Measurements from ENCODE around the gene PCP4L1.
A peak's percentile ranks its signal among the peaks of the same experiment; 100 is the strongest.
"Not testable (repeated sequence)": the region's sequence is repeated elsewhere in the genome, so short reads cannot be mapped to it uniquely, and the experiment has no call there.

PCP4L1 gene

GRCh38 chr1:161258439-161259344 lies at the start of gene PCP4L1:
TSS of gene PCP4L1 (plus strand) at chr1:161258745. CDS start at chr1:161258975, 230 bp downstream.
- DNase-seq (ENCODE audit: low read depth in 3 of 3), result peak; percentile 11 to 22 (median 18)

DNA sequence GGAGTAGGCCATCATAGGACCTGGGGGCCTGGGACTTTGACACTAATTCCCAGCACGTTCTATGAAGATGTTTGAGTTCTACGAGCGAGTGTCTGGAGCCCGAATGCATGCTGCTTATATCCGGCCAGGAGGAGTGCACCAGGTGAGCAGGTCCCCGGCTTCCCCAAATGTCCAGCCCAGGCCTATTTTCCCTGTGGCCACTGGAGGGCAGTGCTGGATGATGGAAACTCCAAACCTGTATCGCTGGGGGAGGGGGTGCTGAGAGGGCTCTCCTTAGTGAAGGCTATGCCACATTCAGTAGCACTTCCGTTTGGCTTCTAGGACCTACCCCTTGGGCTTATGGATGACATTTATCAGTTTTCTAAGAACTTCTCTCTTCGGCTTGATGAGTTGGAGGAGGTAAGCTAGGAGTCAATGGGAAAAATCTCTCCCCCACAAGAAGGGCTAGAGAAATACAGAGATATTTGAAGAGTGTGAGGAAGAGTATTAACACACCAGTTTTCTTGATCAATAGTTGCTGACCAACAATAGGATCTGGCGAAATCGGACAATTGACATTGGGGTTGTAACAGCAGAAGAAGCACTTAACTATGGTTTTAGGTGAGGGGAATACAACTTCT lies 48.6 kb upstream of the PCP4L1 start:
- DNase-seq (ENCODE audit: low read depth in 3 of 3), result peak; percentile 50 to 71 (median 59)

GRCh38 chr1:161214369-161214768 lies 44.2 kb upstream of the PCP4L1 start:
- no peak for DNase-seq (ENCODE audit: low read depth in 3 of 3)

GRCh38 chr1:161215076-161215475 lies 43.5 kb upstream of the PCP4L1 start, which contains the start of gene FCER1G:
TSS of gene FCER1G (plus strand) at chr1:161215295. CDS start at chr1:161215322, 27 bp downstream.
- no peak for DNase-seq (ENCODE audit: low read depth in 3 of 3)

DNA sequence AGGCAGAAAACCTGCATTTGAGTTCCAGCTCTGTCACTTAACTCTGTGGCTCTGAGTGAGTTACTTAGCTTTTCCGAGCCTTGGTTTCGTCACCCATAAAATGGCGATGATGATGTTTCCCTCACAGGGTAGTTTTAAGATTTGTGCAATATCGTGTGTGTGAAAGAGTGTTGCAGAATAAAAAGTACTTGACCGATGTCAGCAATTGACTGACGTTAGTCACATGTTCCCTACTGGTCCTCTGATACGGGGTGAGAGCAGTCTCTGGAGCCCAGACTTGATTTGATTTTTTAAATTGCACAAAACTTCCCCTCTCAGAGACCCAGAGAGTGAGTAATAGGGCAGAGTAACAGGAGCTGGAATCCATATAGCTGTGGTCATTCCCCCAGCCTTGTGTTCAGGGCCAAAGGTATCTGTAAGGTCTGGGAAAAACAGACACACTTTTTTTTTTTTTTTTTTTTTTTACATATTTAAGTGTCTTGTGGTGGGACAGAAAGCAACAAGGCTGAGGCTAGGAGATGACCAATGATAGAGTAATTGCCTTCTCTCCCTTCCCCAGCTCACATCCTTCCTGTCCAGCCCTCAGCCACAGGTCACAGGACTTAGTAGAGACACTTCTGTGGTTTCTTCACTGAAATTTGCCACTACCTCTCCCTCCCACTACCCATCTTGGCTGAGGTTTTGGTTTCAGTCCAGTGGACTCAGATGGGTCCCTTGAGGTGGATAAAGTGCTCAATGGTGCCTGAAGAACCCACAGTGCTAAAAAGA lies 41.4 kb upstream of the PCP4L1 start:
- no peak for DNase-seq (ENCODE audit: low read depth in 3 of 3)

GRCh38 chr1:161217831-161218230 lies 40.7 kb upstream of the PCP4L1 start:
- DNase-seq (ENCODE audit: low read depth in 3 of 3), result no peak

DNA sequence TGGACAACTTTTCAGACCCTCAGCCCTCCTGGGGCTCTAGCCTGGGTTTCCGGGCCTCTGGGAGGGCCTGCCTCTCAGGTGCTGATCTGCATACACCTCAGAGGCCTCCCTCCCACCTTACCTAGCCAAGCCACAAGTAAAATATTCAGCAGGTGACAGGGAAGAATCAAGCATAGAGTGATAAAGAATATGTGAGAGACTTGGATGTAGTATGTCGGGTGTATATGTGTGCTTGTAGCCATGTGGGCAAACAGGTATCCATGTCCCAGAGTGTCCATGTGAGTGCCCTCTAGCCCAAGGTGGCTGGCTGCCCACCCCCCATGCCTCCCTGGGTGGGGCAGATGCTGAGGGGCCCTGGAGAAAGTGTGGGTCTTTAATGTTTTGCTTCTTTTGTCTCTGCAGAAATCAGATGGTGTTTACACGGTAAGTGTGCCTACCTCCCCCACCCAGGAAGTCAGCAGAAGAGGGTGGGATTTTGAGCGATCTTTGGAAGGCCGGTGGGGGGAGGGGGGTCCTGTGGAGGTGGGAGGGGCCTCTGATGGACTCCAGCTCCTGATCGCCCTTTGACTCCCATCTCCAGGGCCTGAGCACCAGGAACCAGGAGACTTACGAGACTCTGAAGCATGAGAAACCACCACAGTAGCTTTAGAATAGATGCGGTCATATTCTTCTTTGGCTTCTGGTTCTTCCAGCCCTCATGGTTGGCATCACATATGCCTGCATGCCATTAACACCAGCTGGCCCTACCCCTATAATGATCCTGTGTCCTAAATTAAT lies 40.1 kb upstream of the PCP4L1 start:
- no peak for DNase-seq (ENCODE audit: low read depth in 3 of 3)

- no peak for DNase-seq (ENCODE audit: low read depth in 3 of 3)
Observed at GRCh38 chr1:161219078-161219892, 39.3 kb upstream of the PCP4L1 start.

DNA sequence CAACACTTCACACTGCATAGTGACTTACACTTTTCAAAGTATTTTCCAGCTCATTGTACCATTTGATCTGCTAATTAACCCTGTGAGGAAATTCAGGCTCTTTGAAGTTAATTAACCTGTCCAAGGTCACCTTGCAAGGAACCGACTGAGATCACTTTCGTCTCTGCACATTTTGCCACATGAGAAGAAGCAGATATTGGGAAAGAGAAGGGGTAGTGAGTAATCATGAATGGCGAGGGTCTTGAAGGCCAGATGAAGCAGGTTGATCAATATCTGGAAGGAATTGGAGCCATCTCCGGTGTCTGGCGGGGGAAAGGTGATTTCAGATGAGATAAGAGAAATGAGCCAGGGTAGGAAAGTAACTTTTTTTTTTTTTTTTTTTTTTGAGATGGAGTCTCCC lies 38.5 kb upstream of the PCP4L1 start:
- no peak for DNase-seq (ENCODE audit: low read depth in 3 of 3)

GRCh38 chr1:161222175-161223019 lies 36.1 kb upstream of the PCP4L1 start:
- no peak for DNase-seq (ENCODE audit: low read depth in 3 of 3)

- no peak for DNase-seq (ENCODE audit: low read depth in 3 of 3)
Observed at GRCh38 chr1:161223805-161224694, 34.5 kb upstream of the PCP4L1 start.

- DNase-seq (ENCODE audit: low read depth in 3 of 3), result not testable (repeated sequence)
Observed at GRCh38 chr1:161224695-161225087, 33.9 kb upstream of the PCP4L1 start.

DNA sequence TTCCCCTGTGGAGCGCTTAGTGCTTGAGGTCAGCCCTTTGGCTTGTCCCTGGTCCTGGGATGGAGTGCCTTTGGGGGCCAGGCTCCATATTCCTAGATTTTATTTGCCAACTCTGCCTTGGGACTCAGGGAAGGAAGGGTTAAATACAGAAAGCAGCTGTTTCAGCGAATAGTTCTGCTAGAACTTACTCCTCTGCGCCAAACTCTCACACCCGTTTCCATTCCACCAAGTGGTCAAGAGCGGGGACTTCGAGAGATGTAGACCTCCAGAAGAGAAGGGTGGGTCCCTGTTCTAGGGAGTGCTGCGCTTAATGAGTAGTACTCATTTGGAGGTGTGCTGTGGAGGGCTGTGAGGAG lies 33.4 kb upstream of the PCP4L1 start:
- DNase-seq (ENCODE audit: low read depth in 3 of 3), result no peak

- peak; percentile 72 to 90 (median 77) for DNase-seq (ENCODE audit: low read depth in 3 of 3)
Observed at GRCh38 chr1:161225534-161226319, 32.8 kb upstream of the PCP4L1 start, which contains the start of gene TOMM40L. TSS of gene TOMM40L (plus strand) at chr1:161226060. CDS start at chr1:161226490, 430 bp downstream.

DNA sequence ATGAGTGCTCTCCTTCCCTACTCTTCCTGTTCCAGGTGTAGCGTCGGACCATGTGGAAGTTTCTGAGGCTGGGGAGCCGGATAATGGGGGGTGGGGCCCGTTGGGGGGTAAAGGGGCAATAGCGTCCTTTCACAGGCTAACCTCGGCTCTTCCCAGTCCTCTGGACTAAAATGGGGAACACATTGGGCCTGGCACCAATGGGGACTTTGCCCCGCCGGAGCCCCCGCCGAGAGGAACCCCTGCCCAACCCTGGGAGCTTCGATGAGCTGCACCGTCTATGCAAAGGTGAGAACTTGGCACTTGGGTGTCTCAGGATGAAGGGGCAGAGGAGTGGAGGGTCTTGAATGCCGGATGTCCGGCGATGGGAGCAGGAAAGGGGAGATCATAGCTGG lies 32.2 kb upstream of the PCP4L1 start:
- DNase-seq (ENCODE audit: low read depth in 3 of 3), result no peak

DNA sequence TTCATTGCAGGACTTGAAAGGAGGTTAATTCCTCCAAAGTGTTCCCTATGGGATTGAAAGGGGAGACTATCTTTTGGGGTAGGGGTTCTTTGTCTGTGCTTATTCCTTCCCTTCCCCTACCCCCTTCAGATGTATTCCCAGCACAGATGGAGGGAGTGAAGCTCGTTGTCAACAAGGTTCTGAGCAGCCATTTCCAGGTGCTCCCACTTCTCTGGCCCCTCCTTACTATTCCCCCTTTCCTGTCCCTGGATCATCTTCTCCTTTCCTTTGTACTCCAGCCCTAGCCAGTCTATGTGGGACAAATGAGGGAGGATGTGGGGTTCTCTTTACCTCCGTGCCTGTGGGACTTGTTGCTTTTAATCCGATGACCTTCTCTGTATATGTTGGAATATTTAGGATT lies 31.8 kb upstream of the PCP4L1 start:
- no peak for DNase-seq (ENCODE audit: low read depth in 3 of 3)

DNA sequence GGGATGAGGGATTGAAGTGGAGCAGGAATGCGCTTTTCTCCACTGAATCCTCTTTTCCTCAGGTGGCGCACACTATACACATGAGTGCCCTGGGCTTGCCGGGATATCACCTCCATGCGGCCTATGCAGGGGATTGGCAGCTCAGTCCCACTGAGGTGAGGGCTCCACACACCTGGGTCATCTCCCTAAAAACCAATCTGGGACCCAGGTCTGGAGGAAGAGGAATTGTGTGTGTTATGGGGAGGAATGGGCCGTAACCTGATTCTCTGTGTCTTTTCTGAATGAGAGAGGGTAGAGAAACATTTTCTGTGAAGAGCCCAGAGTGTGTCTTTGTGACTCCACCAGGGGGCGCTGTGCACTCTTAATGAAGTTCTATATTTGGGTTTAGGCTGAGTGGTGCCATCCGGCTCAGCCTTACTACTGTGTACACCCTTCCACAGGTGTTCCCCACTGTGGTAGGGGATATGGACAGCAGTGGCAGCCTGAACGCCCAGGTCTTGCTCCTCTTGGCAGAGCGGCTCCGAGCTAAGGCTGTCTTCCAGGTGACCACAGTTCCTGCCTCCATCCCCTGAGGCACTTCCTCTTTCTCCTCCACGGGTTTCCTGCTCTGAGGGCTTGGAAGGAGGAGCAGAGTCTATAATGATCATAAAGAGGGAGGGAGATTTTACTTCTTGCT lies 31.2 kb upstream of the PCP4L1 start:
- peak; percentile 75 to 91 (median 89) for DNase-seq (ENCODE audit: low read depth in 3 of 3)

Measured in stimulated activated CD4-positive, alpha-beta T cell treated with anti-CD3 and anti-CD28 coated beads, TNF-alpha, amount 100 ng/mL, for 48 hours (primary cell).